ENCODE results near the gene NTSR2.

Gene NTSR2

GRCh38 chr2:11713815-11714214 lies 43.8 kb upstream of the NTSR2 start:
- TF ChIP-seq CTCF (IDR thresholded peaks at IDR 0.05; ENCODE audit: low read length) (no peak), EZH2phosphoT487 (IDR thresholded peaks at IDR 0.05; ENCODE audit: low read length) (no peak), EZH2 (optimal IDR thresholded peaks at IDR 0.05; ENCODE audit: low read depth, low read length) (no peak)
- Histone ChIP-seq H3K27ac (ENCODE audit: low read length) (no peak overlapping the region), H3K79me2 (ENCODE audit: low read length) (no peaks in the 10 kb centered on the region), H3K9ac (ENCODE audit: low read length) (no peak overlapping the region), H3K4me3 (ENCODE audit: low read length) (no peak overlapping the region), H2AFZ (ENCODE audit: low read length) (no peak overlapping the region), H3K27me3 (replicated peaks; ENCODE audit: insufficient read depth, low read length) (no peaks in the 10 kb centered on the region), H3K4me2 (ENCODE audit: low read depth, low read length) (no peak overlapping the region), H3K9me2 (replicated peaks; ENCODE audit: insufficient read depth, low read length) (no peaks in the 10 kb centered on the region), H3F3A (ENCODE audit: insufficient read depth, low read length) (no peaks in the 10 kb centered on the region), H3K36me3 (replicated peaks; ENCODE audit: insufficient read depth, low read length) (no peaks in the 10 kb centered on the region), H3K9me3 (replicated peaks; ENCODE audit: insufficient read depth, low read length) (no peaks in the 10 kb centered on the region), H3K4me1 (ENCODE audit: low read length) (no peaks in the 10 kb centered on the region; the same call in 1 of the 2 replicates), H4K20me1 (ENCODE audit: insufficient read depth, low read length) (no peaks in the 10 kb centered on the region)
- DNase-seq = no peak

- no peak overlapping the region for H3K4me2 ChIP-seq (ENCODE audit: low read depth, low read length)
- no peaks in the 10 kb centered on the region for H3K27me3 ChIP-seq (replicated peaks; ENCODE audit: insufficient read depth, low read length)
- no peaks in the 10 kb centered on the region for H3K9me3 ChIP-seq (replicated peaks; ENCODE audit: insufficient read depth, low read length)
- no peak for DNase-seq
- H3K9ac ChIP-seq (ENCODE audit: low read length) = no peak overlapping the region
- no peak overlapping the region for H2AFZ ChIP-seq (ENCODE audit: low read length)
- no peaks in the 10 kb centered on the region for H3F3A ChIP-seq (ENCODE audit: insufficient read depth, low read length)
- H4K20me1 ChIP-seq (ENCODE audit: insufficient read depth, low read length) = no peaks in the 10 kb centered on the region
- no peaks in the 10 kb centered on the region for H3K9me2 ChIP-seq (replicated peaks; ENCODE audit: insufficient read depth, low read length)
- H3K79me2 ChIP-seq (ENCODE audit: low read length) = no peaks in the 10 kb centered on the region
- H3K36me3 ChIP-seq (replicated peaks; ENCODE audit: insufficient read depth, low read length) = no peaks in the 10 kb centered on the region
- H3K27ac ChIP-seq (ENCODE audit: low read length) = no peak overlapping the region
- H3K4me1 ChIP-seq (ENCODE audit: low read length) = no peaks in the 10 kb centered on the region; the same call in 1 of the 2 replicates
- TF ChIP-seq CTCF (IDR thresholded peaks at IDR 0.05; ENCODE audit: low read length) (no peak), EZH2 (optimal IDR thresholded peaks at IDR 0.05; ENCODE audit: low read depth, low read length) (no peak), EZH2phosphoT487 (IDR thresholded peaks at IDR 0.05; ENCODE audit: low read length) (no peak)
- H3K4me3 ChIP-seq (ENCODE audit: low read length) = no peak overlapping the region
Observed at GRCh38 chr2:11712866-11713265, 42.9 kb upstream of the NTSR2 start.

- TF ChIP-seq EZH2phosphoT487 (IDR thresholded peaks at IDR 0.05; ENCODE audit: low read length) (no peak), EZH2 (optimal IDR thresholded peaks at IDR 0.05; ENCODE audit: low read depth, low read length) (no peak), CTCF (IDR thresholded peaks at IDR 0.05; ENCODE audit: low read length) (no peak)
- Histone ChIP-seq H3K27ac (ENCODE audit: low read length) (no peak overlapping the region), H3K9me2 (replicated peaks; ENCODE audit: insufficient read depth, low read length) (no peaks in the 10 kb centered on the region), H3F3A (ENCODE audit: insufficient read depth, low read length) (no peaks in the 10 kb centered on the region), H4K20me1 (ENCODE audit: insufficient read depth, low read length) (no peaks in the 10 kb centered on the region), H3K4me1 (ENCODE audit: low read length) (no peaks in the 10 kb centered on the region), H2AFZ (ENCODE audit: low read length) (no peak overlapping the region), H3K36me3 (replicated peaks; ENCODE audit: insufficient read depth, low read length) (no peaks in the 10 kb centered on the region), H3K27me3 (replicated peaks; ENCODE audit: insufficient read depth, low read length) (no peaks in the 10 kb centered on the region), H3K9me3 (replicated peaks; ENCODE audit: insufficient read depth, low read length) (no peaks in the 10 kb centered on the region), H3K9ac (ENCODE audit: low read length) (no peak overlapping the region), H3K4me3 (ENCODE audit: low read length) (no peak overlapping the region), H3K79me2 (ENCODE audit: low read length) (no peaks in the 10 kb centered on the region), H3K4me2 (ENCODE audit: low read depth, low read length) (no peak overlapping the region)
- DNase-seq = no peak
Observed at GRCh38 chr2:11711751-11712150, 41.8 kb upstream of the NTSR2 start.

Data from MM.1S (cell line).